Activated T-cell treated with anti-CD3 and anti-CD28 coated beads for 1 hour (primary cell): ENCODE results near the gene SLC8A2.
A peak's percentile ranks its signal among the peaks of the same experiment; 100 is the strongest.
"Not testable (repeated sequence)": the region's sequence is repeated elsewhere in the genome, so short reads cannot be mapped to it uniquely, and the experiment has no call there.

Experiments used
- DNase-seq: peaks from one replicate; pipeline ENCODE4 v3.0.0-alpha.2; 2020; ENCODE audit warnings: low read depth

Gene SLC8A2

DNA sequence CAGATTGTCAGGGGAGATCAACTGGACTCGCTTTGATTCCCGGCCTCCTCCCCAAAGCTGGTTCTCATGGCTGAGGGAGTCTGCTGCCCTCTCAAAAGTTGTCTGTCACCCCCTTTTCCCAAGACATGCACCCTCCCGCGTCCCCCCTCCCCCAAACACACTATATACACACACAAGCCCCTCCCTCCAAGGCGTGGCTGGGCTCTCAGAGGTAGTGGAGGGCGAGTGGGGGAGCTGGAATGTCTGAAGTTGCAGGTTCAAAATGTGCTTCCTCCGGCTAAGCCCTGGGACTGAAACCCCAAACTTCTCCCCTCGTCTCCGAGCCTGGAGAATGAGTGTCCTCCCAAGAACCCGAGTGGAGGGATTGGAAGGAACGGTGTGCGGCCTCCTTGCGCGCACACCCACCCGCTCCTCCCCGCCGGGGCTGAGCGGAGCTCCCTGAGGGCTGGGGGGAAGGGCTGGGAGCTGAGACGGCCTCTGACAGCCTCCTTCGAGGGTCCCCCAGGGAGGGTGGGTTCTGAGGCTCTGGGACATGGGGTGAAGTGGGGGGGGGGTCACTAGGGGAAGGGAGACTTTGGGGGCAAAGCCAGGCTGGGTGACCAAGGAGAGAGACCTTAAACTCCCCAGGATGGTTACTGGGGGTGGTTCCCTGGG is 42.4 kb downstream of the SLC8A2 start:
- no peak for DNase-seq

DNA sequence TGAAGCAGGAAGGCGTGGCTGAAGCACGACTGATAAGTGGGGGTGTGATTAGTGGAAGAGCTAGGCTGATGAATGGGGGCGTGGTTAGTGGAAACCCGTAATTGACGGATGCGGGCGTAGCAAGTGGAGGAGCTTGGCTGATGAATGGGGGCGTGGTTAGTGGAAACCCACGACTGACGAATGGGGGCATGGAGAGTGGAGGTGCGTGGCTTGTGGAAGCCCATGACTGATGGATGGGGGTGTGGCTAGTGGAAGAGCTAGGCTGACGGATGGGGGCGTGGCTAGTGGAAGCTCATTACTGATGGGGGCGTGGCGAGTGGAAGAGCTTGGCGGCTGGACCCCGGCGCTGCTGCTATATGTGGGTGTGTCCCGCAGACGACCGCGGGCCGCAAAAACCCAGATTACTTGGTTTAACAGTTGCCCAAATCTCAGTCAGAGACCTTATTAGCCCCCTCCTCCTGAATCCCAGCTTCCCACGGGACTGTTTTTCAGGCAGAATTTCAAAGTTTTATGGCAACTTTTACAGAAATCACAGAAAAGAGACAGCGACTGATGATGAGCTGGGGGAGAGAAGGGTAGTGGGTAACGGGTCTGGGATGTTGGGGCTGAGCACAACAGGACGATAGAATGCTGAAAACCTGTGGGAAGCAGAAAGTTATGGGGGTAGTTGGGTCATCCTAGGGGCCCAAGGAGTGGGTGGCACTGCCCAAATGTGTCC is 43.4 kb downstream of the SLC8A2 start:
- DNase-seq = peak; percentile 65

DNA sequence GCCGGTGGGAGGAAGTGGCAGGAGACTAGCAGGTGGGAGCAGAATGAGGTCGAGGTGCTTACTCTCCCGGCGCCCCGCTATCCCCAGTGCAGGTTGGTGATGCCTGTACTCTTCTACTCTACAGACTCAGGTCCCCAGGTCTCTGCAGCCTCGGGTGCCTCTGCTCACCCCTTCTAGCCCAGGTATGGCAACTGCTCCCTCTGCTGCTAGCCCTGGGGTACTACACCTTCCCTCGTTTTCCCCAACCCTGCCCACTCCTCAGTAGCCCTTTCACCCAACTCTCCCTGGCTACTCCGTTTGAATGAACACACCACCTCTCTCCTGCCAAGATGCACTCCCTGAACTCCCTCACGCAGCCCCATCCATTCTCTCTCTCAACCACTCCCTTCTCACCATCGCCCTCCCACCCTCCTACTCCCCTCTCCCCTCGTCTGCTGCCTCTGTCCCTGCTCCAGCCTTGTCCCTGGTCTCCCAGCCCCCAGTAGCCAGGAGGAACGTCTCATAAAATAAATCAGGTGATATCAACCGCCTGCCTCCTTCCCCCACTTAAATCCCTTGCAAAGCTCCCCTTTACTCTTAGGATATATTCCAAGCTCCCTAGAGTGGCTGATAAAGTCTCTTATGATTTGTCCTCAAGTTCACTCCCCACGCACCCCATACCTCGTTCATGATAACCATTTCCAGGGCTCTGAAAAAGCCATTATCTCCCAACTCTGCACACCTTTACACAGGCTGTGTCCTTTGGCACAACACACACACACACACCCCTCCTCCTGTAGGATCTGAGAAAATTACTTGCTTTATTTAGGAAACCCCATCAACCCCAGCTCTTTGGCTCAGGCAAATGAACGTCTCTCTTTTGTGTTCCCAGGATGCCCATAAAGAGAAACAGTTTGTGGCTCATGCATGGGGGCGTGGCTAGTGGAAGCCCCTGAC is 44.2 kb downstream of the SLC8A2 start:
- peak; percentile 64 for DNase-seq

DNA sequence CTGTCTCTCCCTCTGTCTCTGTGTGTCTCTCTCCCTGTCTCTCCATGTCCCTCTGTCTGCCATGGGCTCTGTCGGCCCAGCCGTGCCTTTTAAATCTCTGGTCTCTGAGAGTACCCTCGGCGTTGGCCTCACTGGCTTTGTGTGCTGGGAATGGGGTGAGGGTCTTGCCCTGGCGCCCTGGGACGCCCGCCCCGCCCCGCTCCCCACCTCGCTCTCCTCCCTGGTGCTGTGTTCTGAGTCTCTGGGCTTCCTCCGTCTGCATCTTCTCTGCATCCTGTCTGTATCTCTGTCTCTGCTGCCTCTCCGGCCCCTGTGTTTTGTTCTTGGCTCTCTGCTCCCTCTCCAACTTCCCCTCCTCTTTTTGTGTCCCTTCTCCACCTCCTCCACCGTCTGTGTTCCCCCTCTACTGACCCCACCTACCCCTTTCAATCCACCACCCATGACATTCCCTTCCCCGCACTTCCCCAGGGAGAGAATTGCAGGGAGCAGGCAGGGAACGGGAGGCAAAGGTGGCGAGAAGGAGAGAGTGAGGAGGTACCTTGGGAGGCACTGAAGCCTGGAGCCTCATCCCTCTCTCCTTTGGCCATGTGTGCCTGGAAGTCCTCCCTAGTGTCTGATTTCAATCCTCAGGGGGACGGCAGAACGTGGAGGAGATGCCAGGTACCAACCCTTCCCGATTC is 48.4 kb downstream of the SLC8A2 start:
- DNase-seq = no peak

DNA sequence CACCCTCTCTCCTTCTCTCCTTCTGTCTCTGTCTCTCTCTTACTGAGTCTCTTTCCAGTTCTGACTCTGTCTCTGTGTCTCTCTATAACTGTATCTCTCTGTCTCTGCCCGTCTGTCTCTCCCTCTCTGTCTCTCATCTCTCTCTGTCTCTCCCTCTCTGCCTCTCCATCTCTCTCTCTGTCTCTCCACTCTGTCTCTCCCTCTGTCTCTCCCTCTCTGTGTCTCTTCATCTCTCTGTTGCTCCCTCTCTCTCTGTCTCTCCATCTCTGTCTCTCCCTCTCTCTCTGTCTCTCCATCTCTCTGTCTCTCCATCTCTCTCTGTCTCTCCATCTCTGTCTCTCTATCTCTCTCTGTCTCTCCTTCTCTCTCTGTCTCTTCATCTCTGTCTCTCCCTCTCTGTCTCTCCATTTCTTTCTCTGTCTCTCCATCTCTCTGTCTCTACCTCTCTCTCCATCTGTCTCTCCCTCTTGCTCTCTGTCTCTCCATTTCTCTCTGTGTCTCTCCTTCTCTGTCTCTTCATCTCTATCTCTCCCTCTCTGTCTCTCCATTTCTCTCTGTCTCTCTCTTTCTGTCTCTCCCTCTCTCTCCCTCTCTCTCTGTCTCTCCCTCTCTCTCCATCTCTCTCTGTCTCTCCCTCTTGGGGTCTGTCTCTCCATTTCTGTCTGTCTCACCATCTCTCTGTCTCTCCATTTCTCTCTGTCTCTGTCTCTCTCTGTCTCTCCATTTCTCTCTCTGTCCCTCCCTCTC is 49.1 kb downstream of the SLC8A2 start:
- DNase-seq = no peak

DNA sequence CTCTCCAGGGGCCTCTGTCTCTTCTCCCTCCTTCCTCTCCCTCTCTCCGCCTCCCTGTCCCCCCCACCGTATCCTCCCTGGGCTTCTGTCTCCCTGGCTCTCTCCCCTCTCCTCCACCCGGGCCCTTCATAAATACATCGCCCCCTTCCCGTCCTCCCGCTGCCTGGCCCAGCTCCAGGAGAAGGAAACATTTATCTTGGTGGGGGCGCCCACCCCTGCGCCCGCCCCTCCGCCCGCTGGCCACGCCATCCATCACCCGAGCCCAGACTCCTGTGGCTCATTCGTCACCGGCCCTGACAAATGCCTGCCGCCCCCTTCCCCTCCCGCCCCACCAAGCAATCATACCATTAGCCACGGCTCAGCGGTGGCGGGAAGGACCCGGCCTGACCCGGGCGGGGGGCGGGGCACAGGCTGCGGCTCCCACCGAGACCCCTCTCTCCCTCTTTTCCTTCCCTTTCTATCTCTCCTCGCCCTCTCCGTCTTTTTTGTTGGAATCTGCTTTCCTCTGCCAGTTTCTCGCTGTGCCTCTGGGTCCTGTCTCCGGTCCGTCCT is 49.8 kb downstream of the SLC8A2 start:
- no peak for DNase-seq

GRCh38 chr19:47421244-47421786 is 50.4 kb downstream of the SLC8A2 start:
- DNase-seq = no peak

DNA sequence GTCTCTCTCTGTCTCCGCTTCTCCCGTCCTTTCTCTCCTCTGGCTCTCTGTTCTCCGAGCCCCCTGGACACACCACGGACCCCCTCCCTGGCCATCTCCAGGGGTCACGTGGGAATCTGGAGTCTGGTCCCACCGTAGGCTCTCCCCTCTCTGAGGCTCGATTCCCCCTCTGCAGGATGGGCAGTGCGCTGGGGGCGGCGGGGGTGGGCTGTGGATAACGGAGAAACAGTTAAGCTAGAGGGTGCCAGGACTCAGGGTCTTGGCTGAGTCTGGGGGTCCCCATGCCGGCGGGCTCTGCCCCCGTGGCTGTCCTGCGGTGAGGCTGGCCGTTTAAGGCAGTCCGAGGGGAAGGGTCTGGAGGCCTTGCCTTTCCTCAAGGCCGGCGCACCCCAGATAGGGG is 51.9 kb downstream of the SLC8A2 start:
- no peak for DNase-seq

- no peak for DNase-seq
Measured at GRCh38 chr19:47419030-47419783, 52.5 kb downstream of the SLC8A2 start, which contains the start of gene MEIS3. Gene MEIS3, minus strand, starts transcription at chr19:47419527. Its CDS starts 446 bp downstream, at chr19:47419081.

DNA sequence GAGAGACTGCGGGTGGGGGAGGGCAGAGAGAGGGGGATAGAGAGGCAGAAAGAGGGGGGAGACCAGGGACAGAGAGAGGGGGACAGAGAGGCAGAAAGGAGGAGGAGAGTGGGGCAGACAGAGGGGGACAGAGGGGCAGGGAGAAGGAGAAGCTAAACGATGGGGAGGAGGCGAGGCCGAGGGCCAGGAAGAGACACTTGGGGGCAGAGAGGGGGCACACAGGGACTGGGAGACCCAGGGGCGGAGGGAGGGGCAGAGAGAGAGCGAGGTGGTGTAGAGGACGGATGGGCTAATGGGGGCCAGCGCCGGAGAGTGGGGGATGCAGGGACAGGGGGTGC is 53.0 kb downstream of the SLC8A2 start:
- no peak for DNase-seq

- no peak for DNase-seq
Measured at GRCh38 chr19:47417746-47418691, 53.7 kb downstream of the SLC8A2 start.

- no peak for DNase-seq
Measured at GRCh38 chr19:47417107-47417745, 54.5 kb downstream of the SLC8A2 start.

- no peak for DNase-seq
Measured at GRCh38 chr19:47416643-47416985, 55.1 kb downstream of the SLC8A2 start.

DNA sequence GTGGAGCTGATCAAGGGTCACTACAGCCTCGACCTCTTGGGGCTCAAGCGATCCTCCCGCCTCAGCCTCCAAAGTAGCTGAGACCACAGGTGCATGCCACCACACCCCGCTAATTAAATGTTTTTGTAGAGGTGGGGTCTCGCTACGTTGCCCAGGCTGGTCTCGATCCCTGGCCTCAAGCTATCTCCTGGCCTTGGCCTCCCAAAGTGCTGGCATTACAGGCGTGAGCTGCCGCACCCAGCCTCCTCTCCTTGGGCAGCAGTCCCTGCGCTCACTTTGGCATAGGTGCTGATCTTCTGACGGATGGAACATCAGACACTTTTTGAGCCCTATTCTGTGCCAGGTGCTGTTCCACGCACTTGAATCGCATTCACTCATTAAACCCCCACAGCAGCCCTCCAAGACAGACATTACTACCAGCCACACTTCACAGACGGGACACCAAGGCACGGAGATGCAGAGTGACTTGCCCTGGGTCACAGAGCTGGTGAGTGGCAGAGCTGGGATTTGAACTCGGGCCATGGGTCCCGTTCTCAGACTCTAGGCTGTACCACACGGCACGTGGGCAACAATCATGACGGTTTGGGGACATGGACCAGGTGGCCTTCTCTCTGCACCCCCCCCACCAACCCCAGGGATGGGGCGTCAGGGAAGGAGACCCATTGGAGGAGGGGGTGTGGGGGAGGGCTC is 55.6 kb downstream of the SLC8A2 start:
- no peak for DNase-seq

- no peak for DNase-seq
Measured at GRCh38 chr19:47414469-47414868, 57.2 kb downstream of the SLC8A2 start.

- DNase-seq = no peak
Measured at GRCh38 chr19:47413941-47414340, 57.8 kb downstream of the SLC8A2 start.

DNA sequence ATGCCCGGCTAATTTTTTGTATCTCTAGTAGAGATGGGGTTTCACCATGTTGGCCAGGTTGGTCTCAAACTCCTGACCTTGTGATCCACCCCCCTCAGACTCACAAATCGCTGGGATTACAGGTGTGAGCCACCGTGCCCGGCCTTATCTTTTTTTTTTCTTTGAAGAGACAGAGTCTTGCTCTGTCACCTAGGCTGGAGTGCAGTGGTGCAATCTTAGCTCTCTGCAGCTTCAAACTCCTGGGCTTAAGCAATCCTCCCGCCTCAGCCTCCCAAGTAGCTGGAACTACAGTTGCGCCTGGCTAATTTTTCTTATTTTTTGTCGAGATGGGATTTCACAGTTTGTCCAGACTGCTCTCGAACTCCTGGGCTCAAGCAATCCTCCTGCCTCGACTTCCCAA is 60.0 kb downstream of the SLC8A2 start:
- not testable (repeated sequence) for DNase-seq

DNA sequence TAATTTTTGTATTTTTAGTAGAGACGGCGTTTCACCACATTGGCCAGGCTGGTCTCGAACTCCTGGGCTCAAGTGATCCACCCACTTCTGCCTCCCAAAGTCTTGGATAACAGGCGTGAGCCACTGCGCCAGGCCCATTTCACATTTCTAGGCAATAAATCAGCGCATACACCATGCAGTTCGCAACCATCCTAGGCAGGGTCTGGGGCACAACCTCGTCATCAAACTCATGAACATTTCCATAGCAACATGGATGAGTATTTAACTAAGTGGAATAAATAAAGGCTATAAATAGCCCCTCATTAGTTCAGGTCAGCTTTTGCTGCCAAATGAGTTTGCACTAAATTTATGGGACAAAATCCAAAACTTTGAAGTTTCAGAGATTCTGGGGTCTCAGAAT is 60.6 kb downstream of the SLC8A2 start:
- DNase-seq = no peak
